HEK293 (cell line): ENCODE results near the gene TRIM62.

Experiments
- CTCF ChIA-PET: fragments of 350-600 bp; formaldehyde crosslinking; extraction: SDS; loops from one replicate; lab custom pipeline; 2021; ENCODE audit warnings: antibody characterized with exemption; lab: Yijun Ruan, JAX
- POLR2A ChIA-PET: fragments of 300-600 bp; formaldehyde crosslinking; extraction: SDS; loops from one replicate; lab custom pipeline; 2020; ENCODE audit warnings: antibody characterized with exemption, inconsistent platforms; lab: Yijun Ruan, JAX
- H3K27ac ChIP-seq: fragments of 200-500 bp; sonication (Bioruptor generic); 2 replicates; pipeline ENCODE4 v1.5.1; 2014; ENCODE audit warnings: low read depth, low read length, control low read depth, inconsistent platforms; ENCODE audit errors: extremely low read depth
- H3K36me3 ChIP-seq, 2 experiments: fragments of 200-500 bp in 1 of 2; sonication (Bioruptor generic) in 1 of 2; 1 replicate in 1 of 2; 2 replicates in 1 of 2; pipeline ENCODE4 v1.5.1; 2014 to 2017; ENCODE audit warnings: inconsistent platforms in 2 of 2, low read length in 2 of 2; ENCODE audit not compliant: control insufficient read depth in 2 of 2, insufficient read depth in 1 of 2
- H3K4me1 ChIP-seq: fragments of 200-500 bp; sonication (Bioruptor generic); 2 replicates; pipeline ENCODE4 v1.5.1; 2014; ENCODE audit warnings: mild to moderate bottlenecking, low read length, inconsistent platforms; ENCODE audit not compliant: control insufficient read depth, insufficient read depth
- H3K4me3 ChIP-seq: 2 replicates; pipeline ENCODE4 v1.5.1; 2011; ENCODE audit warnings: low read depth, mild to moderate bottlenecking, control low read depth, low read length, moderate library complexity
- H3K9me3 ChIP-seq: fragments of 200-500 bp; sonication (Bioruptor generic); 2 replicates; pipeline ENCODE4 v1.5.1; 2014; ENCODE audit warnings: low read depth, low read length, inconsistent platforms; ENCODE audit not compliant: control insufficient read depth, insufficient read depth
- FEZF1 ChIP-seq: fragments of 450-650 bp; formaldehyde crosslinking; IDR thresholded peaks from 2 replicates; pipeline ENCODE4 v1.5.1; 2016; ENCODE audit warnings: missing biosample characterization, missing genetic modification characterization
- GLIS1 ChIP-seq: fragments of 450-650 bp; formaldehyde crosslinking; IDR thresholded peaks from 2 replicates; pipeline ENCODE4 v1.5.1; 2016; ENCODE audit warnings: missing biosample characterization, missing genetic modification characterization
- INSM2 ChIP-seq: fragments of 450-650 bp; formaldehyde crosslinking; IDR thresholded peaks from 2 replicates; pipeline ENCODE4 v1.5.1; 2016; ENCODE audit warnings: missing biosample characterization, missing genetic modification characterization
- KLF16 ChIP-seq: fragments of 450-650 bp; formaldehyde crosslinking; IDR thresholded peaks from 2 replicates; pipeline ENCODE4 v1.5.1; 2017; ENCODE audit warnings: missing biosample characterization, missing genetic modification characterization
- KLF9 ChIP-seq: fragments of 450-650 bp; formaldehyde crosslinking; IDR thresholded peaks from 2 replicates; pipeline ENCODE4 v1.5.1; 2016; ENCODE audit warnings: missing biosample characterization, missing genetic modification characterization, low read depth
- PRDM6 ChIP-seq: fragments of 450-650 bp; formaldehyde crosslinking; IDR thresholded peaks from 2 replicates; pipeline ENCODE4 v1.5.1; 2017; ENCODE audit warnings: missing biosample characterization, missing genetic modification characterization
- RBAK ChIP-seq: fragments of 450-650 bp; formaldehyde crosslinking; IDR thresholded peaks from 2 replicates; pipeline ENCODE4 v1.5.1; 2016; ENCODE audit warnings: missing biosample characterization, missing genetic modification characterization
- SALL2 ChIP-seq: fragments of 450-650 bp; formaldehyde crosslinking; IDR thresholded peaks from 2 replicates; pipeline ENCODE4 v1.5.0; 2017; ENCODE audit warnings: missing biosample characterization, mild to moderate bottlenecking, missing genetic modification characterization, borderline replicate concordance
- SP7 ChIP-seq: fragments of 450-650 bp; formaldehyde crosslinking; IDR thresholded peaks from 2 replicates; pipeline ENCODE4 v1.5.1; 2016; ENCODE audit warnings: missing biosample characterization, missing genetic modification characterization
- ZFP41 ChIP-seq: fragments of 450-650 bp; formaldehyde crosslinking; IDR thresholded peaks from 2 replicates; pipeline ENCODE4 v1.5.1; 2016; ENCODE audit warnings: missing biosample characterization, missing genetic modification characterization, borderline replicate concordance
- ZFP69B ChIP-seq: fragments of 450-650 bp; formaldehyde crosslinking; IDR thresholded peaks from 2 replicates; pipeline ENCODE4 v1.5.1; 2016; ENCODE audit warnings: missing biosample characterization, missing genetic modification characterization
- ZIC2 ChIP-seq: fragments of 450-650 bp; formaldehyde crosslinking; IDR thresholded peaks from 2 replicates; pipeline ENCODE4 v1.5.1; 2016; ENCODE audit warnings: missing biosample characterization, missing genetic modification characterization
- ZNF112 ChIP-seq: fragments of 450-650 bp; formaldehyde crosslinking; IDR thresholded peaks from 2 replicates; pipeline ENCODE4 v1.5.0; 2017; ENCODE audit warnings: missing biosample characterization, missing genetic modification characterization
- ZNF16 ChIP-seq: fragments of 450-650 bp; formaldehyde crosslinking; IDR thresholded peaks from 2 replicates; pipeline ENCODE4 v1.5.1; 2016; ENCODE audit warnings: low read depth, missing biosample characterization, missing genetic modification characterization
- ZNF239 ChIP-seq: fragments of 450-650 bp; formaldehyde crosslinking; IDR thresholded peaks from 2 replicates; pipeline ENCODE4 v1.5.1; 2016; ENCODE audit warnings: missing biosample characterization, missing genetic modification characterization
- ZNF292 ChIP-seq: fragments of 450-650 bp; formaldehyde crosslinking; IDR thresholded peaks from 2 replicates; pipeline ENCODE4 v1.5.1; 2016; ENCODE audit warnings: low read depth, missing biosample characterization, missing genetic modification characterization, borderline replicate concordance
- ZNF433 ChIP-seq: fragments of 450-650 bp; formaldehyde crosslinking; IDR thresholded peaks from 2 replicates; pipeline ENCODE4 v1.5.1; 2016; ENCODE audit warnings: missing biosample characterization, missing genetic modification characterization, low read depth
- ZNF513 ChIP-seq: fragments of 450-650 bp; IDR thresholded peaks from 2 replicates; pipeline ENCODE4 v1.5.1; 2018; ENCODE audit warnings: missing biosample characterization, missing genetic modification characterization
- ZNF529 ChIP-seq: fragments of 450-650 bp; formaldehyde crosslinking; IDR thresholded peaks from 2 replicates; pipeline ENCODE4 v1.5.1; 2017; ENCODE audit warnings: missing genetic modification characterization, missing biosample characterization; ENCODE audit not compliant: insufficient replicate concordance
- ZNF549 ChIP-seq: fragments of 450-650 bp; IDR thresholded peaks from 2 replicates; pipeline ENCODE4 v1.5.1; 2018; ENCODE audit warnings: missing biosample characterization, missing genetic modification characterization, mild to moderate bottlenecking, inconsistent platforms, moderate library complexity
- ZNF555 ChIP-seq: fragments of 450-650 bp; formaldehyde crosslinking; conservative IDR thresholded peaks from 2 replicates; pipeline ENCODE4 v1.5.1; 2017; ENCODE audit warnings: missing biosample characterization, mild to moderate bottlenecking, missing genetic modification characterization, inconsistent platforms
- ZNF560 ChIP-seq: fragments of 450-650 bp; formaldehyde crosslinking; IDR thresholded peaks from 2 replicates; pipeline ENCODE4 v1.5.1; 2017; ENCODE audit warnings: missing biosample characterization, missing genetic modification characterization, borderline replicate concordance
- ZNF701 ChIP-seq: fragments of 450-650 bp; formaldehyde crosslinking; IDR thresholded peaks from 2 replicates; pipeline ENCODE4 v1.5.1; 2016; ENCODE audit warnings: missing biosample characterization, missing genetic modification characterization
- ZNF707 ChIP-seq: fragments of 450-650 bp; formaldehyde crosslinking; IDR thresholded peaks from 2 replicates; pipeline ENCODE4 v1.5.1; 2016; ENCODE audit warnings: missing biosample characterization, missing genetic modification characterization
- ZNF747 ChIP-seq: fragments of 450-650 bp; formaldehyde crosslinking; IDR thresholded peaks from 2 replicates; pipeline ENCODE4 v1.5.1; 2016; ENCODE audit warnings: missing biosample characterization, missing genetic modification characterization
- ZNF768 ChIP-seq: fragments of 450-650 bp; formaldehyde crosslinking; IDR thresholded peaks from 2 replicates; pipeline ENCODE4 v1.5.1; 2018; ENCODE audit warnings: missing biosample characterization, mild to moderate bottlenecking, missing genetic modification characterization
- ZNF785 ChIP-seq: fragments of 450-650 bp; formaldehyde crosslinking; IDR thresholded peaks from 2 replicates; pipeline ENCODE4 v1.5.1; 2016; ENCODE audit warnings: missing biosample characterization, missing genetic modification characterization
- ZXDB ChIP-seq: fragments of 450-650 bp; formaldehyde crosslinking; IDR thresholded peaks from 2 replicates; pipeline ENCODE4 v1.5.1; 2016; ENCODE audit warnings: missing biosample characterization, missing genetic modification characterization
- TF ChIP-seq, protein P1 (sequence below): fragments of 450-650 bp; formaldehyde crosslinking; IDR thresholded peaks from 2 replicates; pipeline ENCODE4 v1.5.1; 2016; ENCODE audit warnings: missing biosample characterization, missing genetic modification characterization
- TF ChIP-seq, protein P2 (sequence below): fragments of 450-650 bp; formaldehyde crosslinking; IDR thresholded peaks from 2 replicates; pipeline ENCODE4 v1.5.1; 2016; ENCODE audit warnings: missing biosample characterization, missing genetic modification characterization

The TRIM62 gene

DNA sequence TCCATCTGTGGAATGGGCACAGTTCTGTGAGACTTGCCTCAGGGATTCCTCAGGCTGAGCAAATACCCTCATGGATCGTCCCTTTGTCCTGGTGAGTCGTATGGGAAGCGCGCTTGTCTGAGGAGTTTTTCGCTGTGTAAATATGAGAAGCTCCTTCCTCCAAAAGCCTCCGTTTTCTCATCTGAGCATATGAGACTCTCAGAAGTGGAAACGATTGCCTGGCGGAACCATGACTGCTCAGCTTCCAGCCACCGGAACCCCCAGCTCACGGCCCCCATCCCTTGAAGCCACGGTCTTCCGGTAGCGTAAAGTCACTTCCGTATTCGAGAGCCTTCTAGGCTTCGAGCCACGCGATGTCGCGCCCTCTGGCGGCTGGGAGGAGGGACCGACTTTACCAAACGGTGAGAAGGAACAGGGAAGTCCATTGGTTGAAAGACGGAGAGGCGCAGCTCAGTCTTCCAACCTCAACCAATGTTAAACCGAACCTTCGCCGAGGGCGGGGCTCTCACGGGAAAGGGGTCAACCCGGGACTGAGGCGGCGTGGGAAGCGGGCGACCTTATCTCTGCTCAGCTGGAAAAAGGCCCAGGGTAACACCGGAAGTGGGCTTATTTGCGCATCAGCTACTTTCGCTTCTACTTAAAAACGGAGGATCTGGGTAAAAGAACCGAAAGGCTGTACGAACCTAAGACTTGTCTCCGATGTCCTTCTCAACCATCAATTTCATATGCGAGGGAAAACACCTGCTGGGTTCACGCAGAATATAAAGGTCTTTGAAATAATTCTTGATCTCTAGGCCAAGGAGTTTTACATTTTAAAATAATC is 54.6 kb downstream of the TRIM62 start (continued):
- no peak for TF ChIP-seq SALL2 (tag by site-specific recombination)
- TF ChIP-seq ZNF560 (tag by site-specific recombination) = no peak
- no peak for TF ChIP-seq ZFP41 (tag by site-specific recombination)
- TF ChIP-seq FEZF1 (tag by site-specific recombination) = peak; percentile 87
- TF ChIP-seq ZNF768 (tag by site-specific recombination) = peak; percentile 51; the same call in 1 of the 2 replicates
- TF ChIP-seq ZNF239 (tag by site-specific recombination) = no peak
- TF ChIP-seq ZNF433 = no peak
- peak; percentile 52 for TF ChIP-seq KLF16 (tag by site-specific recombination)
- TF ChIP-seq PRDM6 (tag by site-specific recombination) = no peak
- 0 out of 2 replicates have a peak, but pooled peaks have one; percentile 57 for TF ChIP-seq INSM2 (tag by site-specific recombination)
- TF ChIP-seq ZNF529 = no peak
- TF ChIP-seq ZNF701 = no peak
- TF ChIP-seq, protein P1, sequence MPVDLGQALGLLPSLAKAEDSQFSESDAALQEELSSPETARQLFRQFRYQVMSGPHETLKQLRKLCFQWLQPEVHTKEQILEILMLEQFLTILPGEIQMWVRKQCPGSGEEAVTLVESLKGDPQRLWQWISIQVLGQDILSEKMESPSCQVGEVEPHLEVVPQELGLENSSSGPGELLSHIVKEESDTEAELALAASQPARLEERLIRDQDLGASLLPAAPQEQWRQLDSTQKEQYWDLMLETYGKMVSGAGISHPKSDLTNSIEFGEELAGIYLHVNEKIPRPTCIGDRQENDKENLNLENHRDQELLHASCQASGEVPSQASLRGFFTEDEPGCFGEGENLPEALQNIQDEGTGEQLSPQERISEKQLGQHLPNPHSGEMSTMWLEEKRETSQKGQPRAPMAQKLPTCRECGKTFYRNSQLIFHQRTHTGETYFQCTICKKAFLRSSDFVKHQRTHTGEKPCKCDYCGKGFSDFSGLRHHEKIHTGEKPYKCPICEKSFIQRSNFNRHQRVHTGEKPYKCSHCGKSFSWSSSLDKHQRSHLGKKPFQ (tag by site-specific recombination) = peak; percentile 45; the same call in 1 of the 2 replicates
- TF ChIP-seq, all 188 proteins: peak for 69

GRCh38 chr1:33126411-33127000 is 55.3 kb downstream of the TRIM62 start:
- Histone ChIP-seq H3K4me1 (peaks cover 5% of the 10 kb centered on the region), H3K4me3 (peak overlapping the region; percentile 75), H3K27ac (peak overlapping the region; percentile 19; the same call in 1 of the 2 replicates), H3K9me3 (no peaks in the 10 kb centered on the region), H3K36me3 (peaks cover 0 to 4% of the 10 kb centered on the region in 2 experiments; a peak in 1 of 3 replicates)
- ChIA-PET POLR2A (interaction anchor here (0.5 to 1.9 kb wide), 12 partner anchors 11 to 345 kb away, joined by 3 to 28 read pairs (median 4); partner anchors contain the start of genes AZIN2 and TRIM62), CTCF (interaction anchor here (0.6 to 2.8 kb wide), 30 partner anchors 8 to 1240 kb away, joined by 3 to 38 read pairs (median 3); no protein-coding TSS in a partner anchor)
- TF ChIP-seq SP7 (tag by site-specific recombination) = no peak
- TF ChIP-seq RBAK (tag by site-specific recombination) = no peak
- TF ChIP-seq ZNF785 (tag by site-specific recombination) = no peak
- TF ChIP-seq ZIC2 (tag by site-specific recombination) = no peak
- no peak for TF ChIP-seq ZNF549 (tag by site-specific recombination)
- no peak for TF ChIP-seq KLF9
- TF ChIP-seq ZNF707 (tag by site-specific recombination) = no peak
- TF ChIP-seq ZXDB (tag by site-specific recombination) = no peak
- no peak for TF ChIP-seq ZNF513 (tag by site-specific recombination)
- no peak for TF ChIP-seq ZFP69B
- TF ChIP-seq, protein P2, sequence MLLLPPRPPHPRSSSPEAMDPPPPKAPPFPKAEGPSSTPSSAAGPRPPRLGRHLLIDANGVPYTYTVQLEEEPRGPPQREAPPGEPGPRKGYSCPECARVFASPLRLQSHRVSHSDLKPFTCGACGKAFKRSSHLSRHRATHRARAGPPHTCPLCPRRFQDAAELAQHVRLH (tag by site-specific recombination) = no peak
- TF ChIP-seq GLIS1 (tag by site-specific recombination) = no peak
- no peak for TF ChIP-seq ZNF747 (tag by site-specific recombination)
- TF ChIP-seq ZNF112 (tag by site-specific recombination) = no peak
- no peak for TF ChIP-seq ZNF292
- no peak for TF ChIP-seq ZNF16 (tag by site-specific recombination)
- no peak for TF ChIP-seq ZNF555 (tag by site-specific recombination)
